ENCODE data around the gene REG4. TPM values are rescaled to one million over a fixed set of nuclear protein-coding genes. Genes with fewer than 3 reads are reported as not detected.

The REG4 gene
- polyA plus RNA-seq, 2 of the 4 experiments (the other 2 are of a cell fraction): not detected

DNA sequence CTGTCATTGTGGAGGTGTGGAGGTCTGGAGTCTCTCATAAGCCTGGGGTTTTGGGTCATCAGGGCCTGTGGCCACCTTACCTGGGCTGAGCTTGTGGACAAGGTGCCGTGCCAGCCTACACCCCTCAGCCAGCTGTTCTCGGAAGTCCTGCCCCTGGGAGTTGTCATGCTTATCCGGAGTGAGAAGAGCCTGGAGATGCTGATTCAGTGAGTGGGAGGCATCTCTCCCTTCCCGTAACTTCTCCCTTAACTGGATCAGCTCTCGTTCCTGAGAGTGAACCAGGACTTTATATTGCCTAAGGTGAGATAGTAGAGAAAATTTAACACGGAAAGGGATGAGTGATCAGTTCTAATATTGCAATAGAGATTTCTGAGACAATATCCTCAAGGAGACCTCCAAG lies 30.0 kb upstream of the REG4 start (continued):
- TF ChIP-seq, protein P1, sequence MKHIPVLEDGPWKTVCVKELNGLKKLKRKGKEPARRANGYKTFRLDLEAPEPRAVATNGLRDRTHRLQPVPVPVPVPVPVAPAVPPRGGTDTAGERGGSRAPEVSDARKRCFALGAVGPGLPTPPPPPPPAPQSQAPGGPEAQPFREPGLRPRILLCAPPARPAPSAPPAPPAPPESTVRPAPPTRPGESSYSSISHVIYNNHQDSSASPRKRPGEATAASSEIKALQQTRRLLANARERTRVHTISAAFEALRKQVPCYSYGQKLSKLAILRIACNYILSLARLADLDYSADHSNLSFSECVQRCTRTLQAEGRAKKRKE (CRISPR knock-in tag; IDR thresholded peaks at IDR 0.05; ENCODE audit: low read depth): no peak
- TF ChIP-seq JUNB (IDR thresholded peaks at IDR 0.05): no peak
- no peak for TF ChIP-seq ESRRA (IDR thresholded peaks at IDR 0.05; ENCODE audit: borderline replicate concordance, low read length)
- no peak for TF ChIP-seq ZSCAN20 (CRISPR knock-in tag; IDR thresholded peaks at IDR 0.05)
- no peak for TF ChIP-seq RCOR1 (IDR thresholded peaks at IDR 0.05; ENCODE audit: low read depth, low read length)

DNA sequence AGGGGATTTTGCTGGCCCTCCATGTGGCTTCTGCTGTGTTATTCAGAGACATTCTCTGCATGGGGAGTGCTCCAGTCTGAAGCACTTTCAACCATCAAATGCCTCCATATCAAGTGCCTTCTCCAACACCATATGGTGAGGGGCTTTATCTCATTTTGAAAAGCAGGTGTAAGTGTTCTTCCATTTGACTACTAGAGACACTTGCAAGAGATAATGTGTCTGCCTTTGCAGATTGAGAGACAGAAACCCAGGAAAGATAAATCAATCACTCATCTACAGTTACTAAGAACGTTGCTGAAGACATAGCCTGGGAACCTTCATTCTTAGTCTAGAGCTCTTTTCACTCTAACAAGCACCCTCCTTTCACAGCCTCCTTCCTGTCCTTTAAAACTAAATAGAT lies 29.5 kb upstream of the REG4 start:
- Histone ChIP-seq H3K4me2 (no peak overlapping the region), H3K9me3 (no peaks in the 10 kb centered on the region), H3K4me1 (no peaks in the 10 kb centered on the region), H3K4me3 (no peak overlapping the region), H3K27ac (no peak overlapping the region)
- FAIRE-seq (no peak), ATAC-seq (no peak), DNase-seq (ENCODE audit: low read depth in 1 of 2, low spot score in 1 of 2) (no peak)
- WGBS (ENCODE audit: missing lambda C conversion rate): 4% methylated on average over 1 of the region's 1 CpG
- TF ChIP-seq, protein P2, sequence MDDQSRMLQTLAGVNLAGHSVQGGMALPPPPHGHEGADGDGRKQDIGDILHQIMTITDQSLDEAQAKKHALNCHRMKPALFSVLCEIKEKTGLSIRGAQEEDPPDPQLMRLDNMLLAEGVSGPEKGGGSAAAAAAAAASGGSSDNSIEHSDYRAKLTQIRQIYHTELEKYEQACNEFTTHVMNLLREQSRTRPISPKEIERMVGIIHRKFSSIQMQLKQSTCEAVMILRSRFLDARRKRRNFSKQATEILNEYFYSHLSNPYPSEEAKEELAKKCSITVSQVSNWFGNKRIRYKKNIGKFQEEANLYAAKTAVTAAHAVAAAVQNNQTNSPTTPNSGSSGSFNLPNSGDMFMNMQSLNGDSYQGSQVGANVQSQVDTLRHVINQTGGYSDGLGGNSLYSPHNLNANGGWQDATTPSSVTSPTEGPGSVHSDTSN (IDR thresholded peaks at IDR 0.05): no peak
- TF ChIP-seq GATA3 (IDR thresholded peaks at IDR 0.05; ENCODE audit: borderline replicate concordance) (no peak), BHLHE40 (IDR thresholded peaks at IDR 0.05; ENCODE audit: low read depth, low read length) (no peak), CBX8 (IDR thresholded peaks at IDR 0.05) (no peak)
- ChIA-PET CTCF (no interaction called here), POLR2A (no interaction called here)

DNA sequence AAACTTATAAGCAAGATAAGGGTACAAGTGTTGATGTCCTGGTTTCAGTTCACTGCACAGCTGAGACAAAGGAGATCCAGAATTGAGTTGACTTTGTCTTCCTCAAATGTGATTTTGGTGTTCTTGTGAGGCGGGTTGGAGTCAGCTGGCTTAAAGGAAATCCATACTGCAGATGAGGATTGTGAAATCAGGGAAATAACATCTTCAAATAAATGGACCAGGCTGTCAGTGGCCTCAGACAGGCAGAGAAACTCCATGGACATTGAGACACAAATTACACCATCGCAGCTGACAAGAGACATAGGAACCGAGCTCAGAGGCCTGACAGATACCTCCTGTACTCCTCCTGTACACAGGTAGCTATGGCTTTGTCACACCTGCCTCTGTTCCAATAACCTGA lies 27.0 kb upstream of the REG4 start:
- DNase-seq (ENCODE audit: low read depth in 1 of 2, low spot score in 1 of 2) (no peak), FAIRE-seq (no peak), ATAC-seq (no peak)
- 23% methylated on average over 3 of the region's 3 CpGs for WGBS (ENCODE audit: missing lambda C conversion rate)
- no peak for TF ChIP-seq FOXS1 (CRISPR knock-in tag; IDR thresholded peaks at IDR 0.05)
- TF ChIP-seq ZSCAN20 (CRISPR knock-in tag; IDR thresholded peaks at IDR 0.05): no peak
- CTCF ChIA-PET: no interaction called here
- Histone ChIP-seq H3K9me3 (no peaks in the 10 kb centered on the region), H3K4me2 (no peak overlapping the region), H3K4me1 (no peaks in the 10 kb centered on the region), H3K4me3 (no peak overlapping the region), H3K27ac (no peak overlapping the region)
- POLR2A ChIA-PET: interaction anchor here (0.5 kb wide), 1 partner anchor 222 kb away, joined by 3 read pairs; no protein-coding TSS in a partner anchor

DNA sequence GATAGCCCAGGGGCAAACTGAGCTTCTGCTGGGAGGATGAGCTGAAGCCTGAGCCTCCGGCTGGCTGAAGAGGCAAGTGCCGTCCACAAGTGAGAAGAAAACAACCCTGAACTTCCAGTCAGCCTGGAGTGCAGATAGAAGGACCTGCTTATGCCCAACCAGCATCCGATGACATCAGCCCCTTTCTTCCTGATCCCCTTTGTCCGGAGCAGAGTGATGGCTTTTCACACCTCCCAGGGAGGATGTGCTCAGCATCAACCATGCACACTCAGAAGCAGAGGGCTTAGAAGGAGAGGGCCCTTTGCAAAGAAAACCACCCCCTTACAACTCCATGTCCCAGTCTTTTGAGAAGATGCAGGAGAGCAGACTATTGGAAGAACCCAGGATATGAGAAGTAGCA lies 23.7 kb upstream of the REG4 start:
- CTCF ChIA-PET: no interaction called here
- POLR2A ChIA-PET: no interaction called here
- H3K4me2 ChIP-seq: no peak overlapping the region
- 65% methylated on average over 4 of the region's 4 CpGs for WGBS (ENCODE audit: missing lambda C conversion rate)
- no peak overlapping the region for H3K4me3 ChIP-seq
- DNase-seq (ENCODE audit: low read depth in 1 of 2, low spot score in 1 of 2) (no peak), FAIRE-seq (no peak), ATAC-seq (no peak)
- H3K9me3 ChIP-seq: no peaks in the 10 kb centered on the region
- TF ChIP-seq TP53 (CRISPR knock-in tag; IDR thresholded peaks at IDR 0.05) (no peak), CEBPB (IDR thresholded peaks at IDR 0.05) (no peak), JUN (IDR thresholded peaks at IDR 0.05) (no peak), POLR2AphosphoS2 (conservative IDR thresholded peaks at IDR 0.05; ENCODE audit: low read length) (no peak), SREBF2 (IDR thresholded peaks at IDR 0.05) (no peak), HEYL (CRISPR knock-in tag; IDR thresholded peaks at IDR 0.05) (no peak), ZC3H11A (IDR thresholded peaks at IDR 0.05) (no peak), FOSL2 (IDR thresholded peaks at IDR 0.05) (no peak), FOSL2 (CRISPR knock-in tag; IDR thresholded peaks at IDR 0.05) (no peak), MAFK (IDR thresholded peaks at IDR 0.05; ENCODE audit: partially characterized antibody) (no peak), NPAS2 (CRISPR knock-in tag; IDR thresholded peaks at IDR 0.05; ENCODE audit: borderline replicate concordance) (no peak), CHD2 (IDR thresholded peaks at IDR 0.05; ENCODE audit: low read length, partially characterized antibody) (no peak), HDAC2 (IDR thresholded peaks at IDR 0.05) (no peak), FOSB (CRISPR knock-in tag; IDR thresholded peaks at IDR 0.05) (no peak), CBX2 (IDR thresholded peaks at IDR 0.05; ENCODE audit: borderline replicate concordance, low read depth) (no peak), POLR2A (IDR thresholded peaks at IDR 0.05; ENCODE audit: low read length) (no peak)
- TF ChIP-seq, protein P3, sequence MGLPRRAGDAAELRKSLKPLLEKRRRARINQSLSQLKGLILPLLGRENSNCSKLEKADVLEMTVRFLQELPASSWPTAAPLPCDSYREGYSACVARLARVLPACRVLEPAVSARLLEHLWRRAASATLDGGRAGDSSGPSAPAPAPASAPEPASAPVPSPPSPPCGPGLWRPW (IDR thresholded peaks at IDR 0.05): no peak
- TF ChIP-seq, protein P4, sequence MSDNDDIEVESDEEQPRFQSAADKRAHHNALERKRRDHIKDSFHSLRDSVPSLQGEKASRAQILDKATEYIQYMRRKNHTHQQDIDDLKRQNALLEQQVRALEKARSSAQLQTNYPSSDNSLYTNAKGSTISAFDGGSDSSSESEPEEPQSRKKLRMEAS (IDR thresholded peaks at IDR 0.05): no peak
- TF ChIP-seq, protein P5, sequence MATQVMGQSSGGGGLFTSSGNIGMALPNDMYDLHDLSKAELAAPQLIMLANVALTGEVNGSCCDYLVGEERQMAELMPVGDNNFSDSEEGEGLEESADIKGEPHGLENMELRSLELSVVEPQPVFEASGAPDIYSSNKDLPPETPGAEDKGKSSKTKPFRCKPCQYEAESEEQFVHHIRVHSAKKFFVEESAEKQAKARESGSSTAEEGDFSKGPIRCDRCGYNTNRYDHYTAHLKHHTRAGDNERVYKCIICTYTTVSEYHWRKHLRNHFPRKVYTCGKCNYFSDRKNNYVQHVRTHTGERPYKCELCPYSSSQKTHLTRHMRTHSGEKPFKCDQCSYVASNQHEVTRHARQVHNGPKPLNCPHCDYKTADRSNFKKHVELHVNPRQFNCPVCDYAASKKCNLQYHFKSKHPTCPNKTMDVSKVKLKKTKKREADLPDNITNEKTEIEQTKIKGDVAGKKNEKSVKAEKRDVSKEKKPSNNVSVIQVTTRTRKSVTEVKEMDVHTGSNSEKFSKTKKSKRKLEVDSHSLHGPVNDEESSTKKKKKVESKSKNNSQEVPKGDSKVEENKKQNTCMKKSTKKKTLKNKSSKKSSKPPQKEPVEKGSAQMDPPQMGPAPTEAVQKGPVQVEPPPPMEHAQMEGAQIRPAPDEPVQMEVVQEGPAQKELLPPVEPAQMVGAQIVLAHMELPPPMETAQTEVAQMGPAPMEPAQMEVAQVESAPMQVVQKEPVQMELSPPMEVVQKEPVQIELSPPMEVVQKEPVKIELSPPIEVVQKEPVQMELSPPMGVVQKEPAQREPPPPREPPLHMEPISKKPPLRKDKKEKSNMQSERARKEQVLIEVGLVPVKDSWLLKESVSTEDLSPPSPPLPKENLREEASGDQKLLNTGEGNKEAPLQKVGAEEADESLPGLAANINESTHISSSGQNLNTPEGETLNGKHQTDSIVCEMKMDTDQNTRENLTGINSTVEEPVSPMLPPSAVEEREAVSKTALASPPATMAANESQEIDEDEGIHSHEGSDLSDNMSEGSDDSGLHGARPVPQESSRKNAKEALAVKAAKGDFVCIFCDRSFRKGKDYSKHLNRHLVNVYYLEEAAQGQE (IDR thresholded peaks at IDR 0.05): no peak
- H3K27ac ChIP-seq: no peak overlapping the region
- H3K4me1 ChIP-seq: no peaks in the 10 kb centered on the region
